K562 (cell line): ENCODE measurements around the gene CXCL12. TPM values are rescaled to one million over a fixed set of nuclear protein-coding genes. Genes with fewer than 3 reads are reported as not detected.

Source experiments
- ATAC-seq: fragments of 200-7000 bp; cut with Tn5 transposase; 3 replicates; pipeline ENCODE4 v1.9.1; 2020; ENCODE audit warnings: moderate library complexity
- BruUV-seq: library from RNA; stranded (reverse); fragments of 400-500 nt; replicated peaks from 2 replicates; lab custom pipeline; 2021; lab: Mats Ljungman, UMichigan
- CTCF ChIA-PET: fragments of 300-600 bp; formaldehyde crosslinking; extraction: SDS; loops from one replicate; lab custom pipeline; 2021; ENCODE audit warnings: low intra/inter-chr PET ratio; lab: Yijun Ruan, JAX
- POLR2A ChIA-PET: fragments of 300-600, 350-650 bp; sonication (Branson Sonifier 250); formaldehyde crosslinking; extraction: SDS; loops from one replicate; lab custom pipeline; 2021; ENCODE audit warnings: antibody characterized with exemption, inconsistent platforms; lab: Yijun Ruan, JAX
- DNase-seq, 4 experiments: peaks; one replicate each; pipeline versions ENCODE4 v3.0.0 to v3.0.0-alpha.2; 2011 to 2018; ENCODE audit warnings: low spot score in 3 of 4, mixed read lengths in 3 of 4; ENCODE audit errors: extremely low read depth in 1 of 4
- FAIRE-seq: peaks from 2 replicates; lab custom pipeline; 2011; peaks lifted over from hg19 to GRCh38; lab: Jason Lieb, UNC
- H2AFZ ChIP-seq: 2 replicates; pipeline ENCODE4 v1.6.0; 2011; ENCODE audit warnings: low read depth, low read length, control low read depth, inconsistent platforms
- H3K27ac ChIP-seq: fragments of 200-600 bp; 3 replicates; pipeline ENCODE4 v1.8.0; 2011; ENCODE audit warnings: low read depth, mild to moderate bottlenecking, control low read depth, inconsistent platforms, low read length, moderate library complexity, mixed read lengths; ENCODE audit errors: extremely low read depth
- H3K27me3 ChIP-seq, 2 experiments: fragments of 300-600 bp in 1 of 2; 2 replicates in 1 of 2; 3 replicates in 1 of 2; pipeline versions ENCODE4 v1.6.0 to v1.8.0; 2011; ENCODE audit warnings: inconsistent platforms in 2 of 2, low read length in 2 of 2, mild to moderate bottlenecking in 1 of 2, mixed read lengths in 1 of 2, moderate library complexity in 1 of 2; ENCODE audit not compliant: control insufficient read depth in 2 of 2, insufficient read depth in 2 of 2
- H3K36me3 ChIP-seq: fragments of 300-600 bp; 3 replicates; pipeline ENCODE4 v1.8.0; 2011; ENCODE audit warnings: mild to moderate bottlenecking, low read length, inconsistent platforms; ENCODE audit not compliant: control insufficient read depth, insufficient read depth
- H3K4me1 ChIP-seq, 2 experiments: fragments of 200-600 bp in 1 of 2; replicated peaks in 1 of 2; 2 replicates in 1 of 2; 3 replicates in 1 of 2; pipeline versions ENCODE4 v1.5.1 to v1.8.0; 2011; ENCODE audit warnings: inconsistent platforms in 2 of 2, low read length in 2 of 2, mild to moderate bottlenecking in 1 of 2, mixed read lengths in 1 of 2, moderate library complexity in 1 of 2; ENCODE audit not compliant: control insufficient read depth in 2 of 2, insufficient read depth in 2 of 2
- H3K4me2 ChIP-seq: 2 replicates; pipeline ENCODE4 v1.6.1; 2011; ENCODE audit warnings: low read length, control low read depth, inconsistent platforms, mixed read lengths; ENCODE audit not compliant: insufficient read depth
- H3K4me3 ChIP-seq: fragments of 200-600 bp; sonication (generic), shearing (Covaris generic); 2 replicates; pipeline ENCODE4 v1.5.1; 2016; ENCODE audit warnings: control low read depth, inconsistent platforms
- H3K79me2 ChIP-seq: fragments of 200-600 bp; 3 replicates; pipeline ENCODE4 v1.8.0; 2011; ENCODE audit warnings: low read length, inconsistent platforms; ENCODE audit not compliant: control insufficient read depth, insufficient read depth
- H3K9ac ChIP-seq, 2 experiments: 2 replicates each; pipeline versions ENCODE4 v1.6.0 to v1.6.1; 2011; ENCODE audit warnings: low read depth in 2 of 2, low read length in 2 of 2, control low read depth in 1 of 2, inconsistent platforms in 1 of 2, mild to moderate bottlenecking in 1 of 2, mixed read lengths in 1 of 2; ENCODE audit not compliant: insufficient read depth in 1 of 2
- H3K9me1 ChIP-seq: one replicate; pipeline ENCODE4 v1.6.0; 2011; ENCODE audit warnings: inconsistent platforms, mild to moderate bottlenecking, low read length, moderate library complexity; ENCODE audit not compliant: control insufficient read depth, insufficient read depth
- H3K9me3 ChIP-seq: replicated peaks from 2 replicates; pipeline ENCODE4 v1.5.1; 2011; ENCODE audit warnings: low read depth, low read length, inconsistent platforms; ENCODE audit not compliant: control insufficient read depth, insufficient read depth
- H4K20me1 ChIP-seq: replicated peaks from 2 replicates; pipeline ENCODE4 v1.6.1; 2011; ENCODE audit warnings: low read length, inconsistent platforms, mixed read lengths; ENCODE audit not compliant: control insufficient read depth, insufficient read depth
- BRCA1 ChIP-seq, 2 experiments: fragments of 450-650 bp in 1 of 2; sonication (generic) in 1 of 2; formaldehyde crosslinking in 1 of 2; IDR thresholded peaks; 2 replicates each; pipeline versions ENCODE4 v1.5.0 to v1.6.1; 2017 to 2020; ENCODE audit warnings: mild to moderate bottlenecking in 1 of 2, missing genetic modification reagents in 1 of 2
- COPS2 ChIP-seq: fragments of 450-650 bp; conservative IDR thresholded peaks from 2 replicates; pipeline ENCODE4 v1.6.1; 2016; ENCODE audit warnings: mild to moderate bottlenecking, moderate library complexity
- CTBP1 ChIP-seq: fragments of 450-650 bp; IDR thresholded peaks from 2 replicates; pipeline ENCODE4 v1.6.1; 2016; ENCODE audit warnings: borderline replicate concordance
- HDAC3 ChIP-seq: fragments of 450-650 bp; IDR thresholded peaks from 2 replicates; pipeline ENCODE4 v1.6.1; 2018; ENCODE audit warnings: borderline replicate concordance, mild to moderate bottlenecking, moderate library complexity; ENCODE audit not compliant: partially characterized antibody
- HDAC8 ChIP-seq: fragments of 450-650 bp; IDR thresholded peaks from 2 replicates; pipeline ENCODE4 v1.6.1; 2016; ENCODE audit warnings: mild to moderate bottlenecking, missing genetic modification characterization, moderate library complexity, missing compliant biosample characterization
- MYC ChIP-seq, 2 experiments: fragments of 250-450 bp in 1 of 2; sonication (Bioruptor Pico) in 1 of 2; IDR thresholded peaks; 2 replicates each; pipeline versions ENCODE4 v1.5.1 to v1.6.1; 2012 to 2021; ENCODE audit warnings: low read depth in 2 of 2, borderline replicate concordance in 1 of 2, improper control_type of control experiment in 1 of 2, low read length in 1 of 2, mild to moderate bottlenecking in 1 of 2, moderate library complexity in 1 of 2
- SRSF9 ChIP-seq: fragments of 200-400 bp; formaldehyde crosslinking; IDR thresholded peaks from 2 replicates; pipeline ENCODE4 v1.6.1; 2017; ENCODE audit warnings: low read depth, low read length, borderline replicate concordance
- ZNF384 ChIP-seq: IDR thresholded peaks from 2 replicates; pipeline ENCODE4 v1.6.1; 2012; ENCODE audit warnings: low read depth, low read length, improper control_type of control experiment
- WGBS: fragments of 100-300 bp; shearing (Covaris generic); methylation state at CpG from one replicate; pipeline ENCODE4 v1.1.6; 2016; ENCODE audit warnings: low coverage, mixed read lengths; ENCODE audit not compliant: insufficient coverage; ENCODE audit errors: missing lambda C conversion rate; 5-methylcytosine and 5-hydroxymethylcytosine counted together
- in situ Hi-C: fragments of 300-500 bp; cut with MboI; formaldehyde crosslinking; loops from 4 replicates; pipeline ENCODE4 v1.15.0; 2018; ENCODE audit warnings: inconsistent platforms, mixed read lengths
- intact Hi-C: fragments of 100-400 bp; cut with micrococcal nuclease; formaldehyde crosslinking; loops from 2 replicates; pipeline ENCODE4 v1.14.2; 2022
- polyA plus RNA-seq, 8 experiments: library from polyadenylated mRNA; depleted of rRNA in 4 of 8; stranded (reverse) in 5 of 8; unstranded in 3 of 8; fragments of >200 nt; fragmentation: Nextera tagmentation in 2 of 8; fragmentation: Illumina TruSeq in 1 of 8; extraction: Ambion mirVana in 2 of 8; extraction: Trizol in 1 of 8; gene quantifications; 2 replicates each; pipeline versions ENCODE4 v1.2.1 to v1.2.3, GENCODE V29; 2011 to 2014; ENCODE audit warnings: inconsistent platforms in 1 of 8, missing spikeins in 1 of 8
- total RNA-seq, 7 experiments: library from RNA; depleted of rRNA in 6 of 7; stranded (reverse); fragments of >200 nt in 6 of 7; fragmentation: Illumina TruSeq in 2 of 7; extraction: Trizol in 2 of 7; gene quantifications; 2 replicates each; pipeline versions ENCODE4 v1.2.1 to v1.2.3, GENCODE V29; 2011 to 2021; ENCODE audit warnings: low replicate concordance in 1 of 7
- TF ChIP-seq, protein P1 (sequence below), 2 experiments: fragments of 250-450 bp in 1 of 2; fragments of 450-650 bp in 1 of 2; sonication (Bioruptor Pico) in 1 of 2; IDR thresholded peaks; 2 replicates each; pipeline versions ENCODE4 v1.6.1 to v1.8.0; 2016 to 2021; ENCODE audit warnings: mild to moderate bottlenecking in 2 of 2, moderate library complexity in 2 of 2, missing compliant biosample characterization in 1 of 2, missing genetic modification characterization in 1 of 2
- TF ChIP-seq, protein P2 (sequence below): fragments of 250-450 bp; sonication (Bioruptor Pico); IDR thresholded peaks from 2 replicates; pipeline ENCODE4 v1.8.0; 2022; ENCODE audit warnings: moderate library complexity, mild to moderate bottlenecking, inconsistent platforms

CXCL12 gene
- total and polyA plus RNA-seq, 9 of the 15 experiments (the other 6 are each of a cell fraction or from before 2014, with no cell fraction given) = 0.18 TPM; not detected in 8

DNA sequence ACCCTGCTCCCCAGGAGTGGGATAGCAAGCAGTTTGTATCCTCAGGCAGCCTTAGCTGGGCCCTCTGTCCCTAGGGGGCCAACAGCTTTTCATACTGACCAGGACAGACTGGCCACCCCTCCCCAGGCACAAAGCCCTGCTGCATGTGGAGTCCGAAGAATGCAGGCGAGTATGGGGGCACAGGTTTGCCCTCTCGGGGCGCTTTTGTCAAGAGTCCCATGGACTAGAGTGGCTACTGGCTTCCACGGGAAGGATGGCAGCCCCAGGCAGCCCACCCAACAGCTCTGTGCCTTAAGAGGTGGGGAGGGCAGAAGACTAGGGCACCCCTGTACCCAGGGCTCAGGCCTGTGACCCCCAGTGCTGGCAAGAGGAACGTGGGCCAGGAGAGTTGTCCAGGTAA is 10.7 kb downstream of the CXCL12 start:
- H3K4me3 ChIP-seq = no peak overlapping the region
- H2AFZ ChIP-seq = no peak overlapping the region
- no peak for TF ChIP-seq COPS2
- TF ChIP-seq, protein P1, sequence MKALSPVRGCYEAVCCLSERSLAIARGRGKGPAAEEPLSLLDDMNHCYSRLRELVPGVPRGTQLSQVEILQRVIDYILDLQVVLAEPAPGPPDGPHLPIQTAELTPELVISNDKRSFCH (CRISPR knock-in tag; IDR thresholded peaks at IDR 0.05) = no peak
- TF ChIP-seq, protein P1 (tag; IDR thresholded peaks at IDR 0.05) = no peak
- intact Hi-C loops = no loop called here
- ATAC-seq = no peak
- no peaks in the 10 kb centered on the region for H3K9me1 ChIP-seq
- CTCF ChIA-PET = no interaction called here
- BruUV-seq = no TSS peak
- no peak overlapping the region for H3K9ac ChIP-seq
- no peaks in the 10 kb centered on the region for H3K4me1 ChIP-seq
- 7% methylated on average over 6 of the region's 6 CpGs for WGBS
- no peak overlapping the region for H3K4me2 ChIP-seq
- no peak overlapping the region for H3K27ac ChIP-seq
- H3K79me2 ChIP-seq = no peaks in the 10 kb centered on the region
- H4K20me1 ChIP-seq = peaks cover 3% of the 10 kb centered on the region; the same call in 1 of the 2 replicates
- no peak for FAIRE-seq
- in situ Hi-C loops = no loop called here
- H3K36me3 ChIP-seq = no peaks in the 10 kb centered on the region
- POLR2A ChIA-PET = interaction anchor here (0.6 kb wide), 1 partner anchor 11 kb away, joined by 3 read pairs; no protein-coding TSS in a partner anchor
- H3K27me3 ChIP-seq = peaks cover 5 to 55% of the 10 kb centered on the region in 2 experiments; a peak in 3 of 5 replicates
- no peaks in the 10 kb centered on the region for H3K9me3 ChIP-seq
- DNase-seq = no peak

DNA sequence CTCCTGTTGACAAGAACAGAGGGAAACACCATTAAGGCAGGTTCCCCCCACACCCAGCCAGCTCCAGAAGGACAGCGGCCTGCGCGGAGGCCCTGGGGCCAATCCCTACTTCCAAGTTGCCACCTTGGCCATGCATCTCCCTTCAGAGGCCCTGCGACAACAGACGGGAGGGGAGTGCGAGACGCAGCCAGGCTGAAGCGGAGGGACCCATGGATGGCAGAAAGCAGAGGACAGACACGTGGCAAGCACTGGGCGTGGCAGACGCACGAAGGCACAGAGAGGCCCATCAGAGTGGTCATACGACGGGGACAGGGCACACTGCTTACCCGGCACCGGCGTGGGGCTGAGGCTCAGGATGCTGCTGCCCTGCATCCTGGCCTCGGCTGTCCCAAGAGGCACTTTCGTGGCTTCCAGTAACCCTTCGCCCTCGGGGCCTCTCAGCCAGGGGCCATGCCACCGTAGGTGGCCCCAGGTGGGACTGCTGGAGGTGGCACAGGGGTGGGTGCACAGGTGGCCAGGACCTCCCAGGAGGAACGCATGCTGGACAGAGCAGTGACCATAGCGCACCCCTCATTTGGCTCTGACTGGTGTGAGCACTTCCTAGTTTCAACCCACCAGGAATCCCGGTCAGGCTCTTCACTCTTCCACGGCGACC is 11.4 kb downstream of the CXCL12 start:
- Histone ChIP-seq H3K27me3 (peaks cover 5 to 55% of the 10 kb centered on the region in 2 experiments; a peak in 3 of 5 replicates), H3K4me1 (no peaks in the 10 kb centered on the region), H3K4me3 (no peak overlapping the region), H3K36me3 (no peaks in the 10 kb centered on the region), H4K20me1 (peaks cover 3% of the 10 kb centered on the region; the same call in 1 of the 2 replicates), H3K9ac (no peak overlapping the region; a peak in 1 of 4 replicates), H3K9me3 (no peaks in the 10 kb centered on the region), H3K9me1 (no peaks in the 10 kb centered on the region), H3K4me2 (no peak overlapping the region), H2AFZ (no peak overlapping the region), H3K79me2 (no peaks in the 10 kb centered on the region), H3K27ac (no peak overlapping the region)
- FAIRE-seq = no peak
- ChIA-PET CTCF (no interaction called here), POLR2A (no interaction called here)
- WGBS = 1% methylated on average over 25 of the region's 27 CpGs
- ATAC-seq = no peak
- DNase-seq = no peak
- intact Hi-C loops (no loop called here), in situ Hi-C loops (no loop called here)
- BruUV-seq = no TSS peak
- TF ChIP-seq, protein P2, sequence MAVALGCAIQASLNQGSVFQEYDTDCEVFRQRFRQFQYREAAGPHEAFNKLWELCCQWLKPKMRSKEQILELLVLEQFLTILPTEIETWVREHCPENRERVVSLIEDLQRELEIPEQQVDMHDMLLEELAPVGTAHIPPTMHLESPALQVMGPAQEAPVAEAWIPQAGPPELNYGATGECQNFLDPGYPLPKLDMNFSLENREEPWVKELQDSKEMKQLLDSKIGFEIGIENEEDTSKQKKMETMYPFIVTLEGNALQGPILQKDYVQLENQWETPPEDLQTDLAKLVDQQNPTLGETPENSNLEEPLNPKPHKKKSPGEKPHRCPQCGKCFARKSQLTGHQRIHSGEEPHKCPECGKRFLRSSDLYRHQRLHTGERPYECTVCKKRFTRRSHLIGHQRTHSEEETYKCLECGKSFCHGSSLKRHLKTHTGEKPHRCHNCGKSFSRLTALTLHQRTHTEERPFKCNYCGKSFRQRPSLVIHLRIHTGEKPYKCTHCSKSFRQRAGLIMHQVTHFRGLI (CRISPR knock-in tag) = no peak
- no peak for TF ChIP-seq SRSF9
- TF ChIP-seq CTBP1 = no peak
- TF ChIP-seq HDAC8 (tag) = no peak
- TF ChIP-seq ZNF384 = no peak
- TF ChIP-seq MYC (IDR thresholded peaks at IDR 0.05; ENCODE audit: low read depth, low read length) = no peak
- TF ChIP-seq MYC (CRISPR knock-in tag; IDR thresholded peaks at IDR 0.05; ENCODE audit: borderline replicate concordance, low read depth) = no peak
- no peak for TF ChIP-seq HDAC3
- TF ChIP-seq BRCA1 (IDR thresholded peaks at IDR 0.05) = no peak
- TF ChIP-seq BRCA1 (CRISPR knock-in tag; IDR thresholded peaks at IDR 0.05) = no peak
